Activated naive CD8-positive, alpha-beta T cell treated with anti-CD3 and anti-CD28 coated beads, Interleukin-2, amount 10 ng/mL, durations not matched to agents 7 days and 5 days (primary cell): ENCODE data around the gene SFTPD. TPM values are rescaled to one million over a fixed set of nuclear protein-coding genes. Genes with fewer than 3 reads are reported as not detected.
"Not testable (repeated sequence)": the region's sequence is repeated elsewhere in the genome, so short reads cannot be mapped to it uniquely, and the experiment has no call there.

Experiments
- ATAC-seq: fragments of 150-1000 bp; cut with Tn5 transposase; one replicate; pipeline ENCODE4 v1.10.0; 2021; ENCODE audit warnings: low read depth, moderate library complexity
- POLR2A ChIA-PET: fragments of 350-600 bp; sonication (Branson Sonifier 250); formaldehyde crosslinking; loops from one replicate; lab custom pipeline; 2021; ENCODE audit warnings: antibody characterized with exemption; lab: Charles Lee
- DNase-seq: peaks from one replicate; pipeline ENCODE4 v3.0.0; 2021
- H3K27ac Mint-ChIP-seq: one replicate; pipeline ENCODE4 v1.8.0; 2022; ENCODE audit warnings: mild to moderate bottlenecking, mixed read lengths
- H3K27me3 Mint-ChIP-seq: one replicate; pipeline ENCODE4 v1.8.0; 2022; ENCODE audit warnings: mild to moderate bottlenecking, moderate library complexity, mixed read lengths
- H3K36me3 Mint-ChIP-seq: one replicate; pipeline ENCODE4 v1.8.0; 2021; ENCODE audit warnings: mild to moderate bottlenecking, mixed read lengths
- H3K4me1 Mint-ChIP-seq: one replicate; pipeline ENCODE4 v1.8.0; 2021; ENCODE audit warnings: mixed read lengths
- H3K4me3 Mint-ChIP-seq: one replicate; pipeline ENCODE4 v1.8.0; 2022; ENCODE audit warnings: mild to moderate bottlenecking, moderate library complexity, mixed read lengths
- H3K9me3 Mint-ChIP-seq: one replicate; pipeline ENCODE4 v1.8.0; 2021; ENCODE audit warnings: mixed read lengths
- total RNA-seq, 2 experiments: library from RNA; stranded (reverse); gene quantifications; one replicate each; pipeline ENCODE4 v1.2.3, GENCODE V29; 2021

SFTPD gene
- total RNA-seq, 2 experiments from 2014 or later, result not detected

GRCh38 chr10:79898597-79899325 is 50.1 kb downstream of the SFTPD start:
- H3K27me3 Mint-ChIP-seq, result peaks cover 75% of the 10 kb centered on the region
- peaks cover 3% of the 10 kb centered on the region for H3K4me1 Mint-ChIP-seq
- H3K4me3 Mint-ChIP-seq, result no peak overlapping the region
- no peaks in the 10 kb centered on the region for H3K9me3 Mint-ChIP-seq
- H3K36me3 Mint-ChIP-seq, result no peaks in the 10 kb centered on the region
- no peak for DNase-seq
- H3K27ac Mint-ChIP-seq, result no peak overlapping the region
- no peak for ATAC-seq
- POLR2A ChIA-PET, result no interaction called here

- POLR2A ChIA-PET, H3K9me3 Mint-ChIP-seq, H3K4me1 Mint-ChIP-seq, H3K4me3 Mint-ChIP-seq, H3K36me3 Mint-ChIP-seq, ATAC-seq, H3K27ac Mint-ChIP-seq, DNase-seq: not testable (repeated sequence)
- peaks cover 61% of the 10 kb centered on the region for H3K27me3 Mint-ChIP-seq
Observed at GRCh38 chr10:79892896-79893295, 56.0 kb downstream of the SFTPD start.

- ATAC-seq, result no peak
- H3K27ac Mint-ChIP-seq, result no peak overlapping the region
- peaks cover 2% of the 10 kb centered on the region for H3K4me1 Mint-ChIP-seq
- no peak overlapping the region for H3K4me3 Mint-ChIP-seq
- H3K27me3 Mint-ChIP-seq, result peaks cover 55% of the 10 kb centered on the region
- no peaks in the 10 kb centered on the region for H3K36me3 Mint-ChIP-seq
- DNase-seq, result no peak
- H3K9me3 Mint-ChIP-seq, result no peaks in the 10 kb centered on the region
- POLR2A ChIA-PET, result no interaction called here
Observed at GRCh38 chr10:79890469-79890868, 58.4 kb downstream of the SFTPD start.

- H3K4me1 Mint-ChIP-seq, H3K36me3 Mint-ChIP-seq, H3K9me3 Mint-ChIP-seq, POLR2A ChIA-PET, DNase-seq, ATAC-seq, H3K4me3 Mint-ChIP-seq, H3K27ac Mint-ChIP-seq: not testable (repeated sequence)
- peaks cover 45% of the 10 kb centered on the region for H3K27me3 Mint-ChIP-seq
Observed at GRCh38 chr10:79888984-79889383, 59.9 kb downstream of the SFTPD start.

Other genes with a start within 250 kb of the SFTPD start
- 1 to 10 TPM; 1.6 to 1.8 TPM for gene NUTM2B, start 245.9 kb downstream of the SFTPD start, total RNA-seq
- under 1 TPM in 1 of 2 experiments, not detected in 1; 0.37 TPM for gene NUTM2E, start 122.4 kb downstream of the SFTPD start, total RNA-seq
- gene TMEM254, start 129.6 kb upstream of the SFTPD start, total RNA-seq, result 10 to 100 TPM; 13.2 to 13.8 TPM
- gene PLAC9, start 183.6 kb upstream of the SFTPD start, total RNA-seq, result not detected